Activated T-cell treated with anti-CD3 and anti-CD28 coated beads, Interleukin-2, amount 50 U/mL, for 72 hours (primary cell): ENCODE measurements around the gene ATAD2B. TPM values are rescaled to one million over a fixed set of nuclear protein-coding genes. Genes with fewer than 3 reads are reported as not detected.
A peak's percentile ranks its signal among the peaks of the same experiment; 100 is the strongest.
"Not testable (repeated sequence)": the region's sequence is repeated elsewhere in the genome, so short reads cannot be mapped to it uniquely, and the experiment has no call there.

Experiments used
- ATAC-seq, 2 donors: fragments of 150-1000 bp; cut with Tn5 transposase; replicated peaks in 1 of 2; 2 replicates each; pipeline ENCODE4 v1.10.0; 2021; ENCODE audit warnings: moderate library complexity in 2 of 2, mild to moderate bottlenecking in 1 of 2
- DNase-seq, 2 donors: peaks; one replicate each; pipeline ENCODE4 v3.0.0; 2021 to 2022; ENCODE audit warnings: mixed read lengths in 1 of 2
- H3K27ac Mint-ChIP-seq: one replicate; pipeline ENCODE4 v1.8.0; 2022; ENCODE audit warnings: mild to moderate bottlenecking, moderate library complexity, mixed read lengths
- H3K27me3 Mint-ChIP-seq: one replicate; pipeline ENCODE4 v1.8.0; 2022; ENCODE audit warnings: low read depth, mixed read lengths
- H3K36me3 Mint-ChIP-seq, 2 donors: one replicate each; pipeline ENCODE4 v1.8.0; 2022; ENCODE audit warnings: mixed read lengths in 2 of 2, mild to moderate bottlenecking in 1 of 2; ENCODE audit not compliant: insufficient read depth in 2 of 2
- H3K4me1 Mint-ChIP-seq: one replicate; pipeline ENCODE4 v1.8.0; 2022; ENCODE audit warnings: low read depth, mixed read lengths
- H3K4me3 Mint-ChIP-seq, 2 donors: one replicate each; pipeline ENCODE4 v1.8.0; 2022; ENCODE audit warnings: mild to moderate bottlenecking in 2 of 2, mixed read lengths in 2 of 2, moderate library complexity in 2 of 2
- H3K9me3 Mint-ChIP-seq, 2 donors: one replicate each; pipeline ENCODE4 v1.8.0; 2022; ENCODE audit warnings: mixed read lengths in 2 of 2
- total RNA-seq, 2 donors: library from RNA; stranded (reverse); gene quantifications; one replicate each; pipeline ENCODE4 v1.2.3, GENCODE V29; 2022

The ATAD2B gene
- 10 to 100 TPM; 26.1 to 26.6 TPM for total RNA-seq

DNA sequence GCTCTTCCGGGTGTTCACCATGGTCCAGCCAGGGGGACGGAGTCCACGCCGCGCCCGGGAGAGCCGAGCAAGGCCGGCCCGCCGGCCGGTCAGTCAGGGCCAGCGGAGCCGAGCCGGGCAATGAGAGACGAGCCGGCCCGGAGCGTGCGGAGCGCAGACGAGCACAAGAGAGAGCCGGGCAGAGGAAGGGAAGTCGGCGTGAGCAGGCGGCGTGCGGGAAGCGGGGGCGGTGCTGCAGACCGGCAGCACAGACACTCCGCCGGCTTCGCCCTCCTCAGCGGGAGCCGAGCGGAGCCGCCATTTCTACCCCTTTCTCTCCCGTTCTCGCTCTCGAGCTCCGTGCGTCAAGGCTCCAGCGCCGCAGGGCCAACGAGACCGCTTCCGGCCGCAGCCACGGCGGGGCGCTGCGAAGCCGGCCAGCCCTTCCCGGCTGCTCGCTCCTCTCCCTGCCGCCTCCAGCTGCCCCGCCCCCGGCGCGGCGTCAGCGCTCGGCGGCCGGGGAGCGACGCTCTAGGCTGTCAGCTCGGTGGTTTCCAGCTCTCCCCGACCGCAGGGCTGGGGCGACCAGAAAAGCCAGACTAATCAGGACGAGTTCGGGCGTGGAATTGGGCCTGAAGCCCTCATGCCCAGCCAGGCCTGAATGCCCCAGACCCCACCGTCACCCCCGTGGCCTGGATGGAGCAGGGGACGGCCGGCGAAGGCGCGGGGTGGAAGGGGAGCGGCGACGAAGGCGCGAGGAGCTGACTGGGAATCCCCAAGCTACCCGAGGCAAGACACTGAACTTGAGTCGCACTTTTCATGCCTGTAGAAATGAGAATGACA, at the start of gene ATAD2B:
Gene ATAD2B, minus strand, starts transcription at position 374 of the 822 bp plus-strand sequence. Its CDS starts 353 bp downstream, at position 21.
- Mint-ChIP-seq H3K4me3 (peak within 1 kb of the TSS; percentile 98 to 100), H3K36me3 (peaks cover 5 to 7% of the 10 kb centered on the region in 2 donors), H3K9me3 (no peaks in the 10 kb centered on the region), H3K4me1 (peaks cover 54% of the 10 kb centered on the region), H3K27ac (peak within 1 kb of the TSS; percentile 96), H3K27me3 (no peaks in the 10 kb centered on the region)
- peak; percentile 80 to 83 for ATAC-seq
- peak; percentile 96 for DNase-seq

DNA sequence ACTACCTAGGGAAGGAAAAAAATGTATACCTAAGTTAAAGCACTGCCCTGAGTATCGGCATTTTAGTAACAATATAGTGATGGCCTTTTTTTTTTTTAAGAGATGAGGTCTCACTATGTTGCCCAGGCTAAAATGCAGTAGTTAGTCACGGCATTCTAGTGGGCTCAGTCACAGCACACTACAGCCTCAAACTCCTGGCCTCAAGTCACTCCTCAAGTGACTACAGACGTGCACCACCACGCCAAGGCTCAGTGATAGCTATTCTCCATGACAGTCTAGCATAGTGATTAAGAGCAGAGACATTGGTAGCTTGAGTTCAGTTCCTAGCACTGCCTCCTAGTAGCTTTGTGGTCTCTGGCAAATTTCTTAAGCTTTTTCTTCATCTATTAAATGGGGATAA, 40.9 kb upstream of the ATAD2B start:
- no peaks in the 10 kb centered on the region for H3K4me1 Mint-ChIP-seq
- H3K9me3 Mint-ChIP-seq = no peaks in the 10 kb centered on the region
- no peaks in the 10 kb centered on the region for H3K27me3 Mint-ChIP-seq
- H3K27ac Mint-ChIP-seq = no peak overlapping the region
- H3K36me3 Mint-ChIP-seq = peaks cover 2 to 3% of the 10 kb centered on the region in 2 donors
- DNase-seq (no peak), ATAC-seq (no peak)
- H3K4me3 Mint-ChIP-seq = no peak overlapping the region

DNA sequence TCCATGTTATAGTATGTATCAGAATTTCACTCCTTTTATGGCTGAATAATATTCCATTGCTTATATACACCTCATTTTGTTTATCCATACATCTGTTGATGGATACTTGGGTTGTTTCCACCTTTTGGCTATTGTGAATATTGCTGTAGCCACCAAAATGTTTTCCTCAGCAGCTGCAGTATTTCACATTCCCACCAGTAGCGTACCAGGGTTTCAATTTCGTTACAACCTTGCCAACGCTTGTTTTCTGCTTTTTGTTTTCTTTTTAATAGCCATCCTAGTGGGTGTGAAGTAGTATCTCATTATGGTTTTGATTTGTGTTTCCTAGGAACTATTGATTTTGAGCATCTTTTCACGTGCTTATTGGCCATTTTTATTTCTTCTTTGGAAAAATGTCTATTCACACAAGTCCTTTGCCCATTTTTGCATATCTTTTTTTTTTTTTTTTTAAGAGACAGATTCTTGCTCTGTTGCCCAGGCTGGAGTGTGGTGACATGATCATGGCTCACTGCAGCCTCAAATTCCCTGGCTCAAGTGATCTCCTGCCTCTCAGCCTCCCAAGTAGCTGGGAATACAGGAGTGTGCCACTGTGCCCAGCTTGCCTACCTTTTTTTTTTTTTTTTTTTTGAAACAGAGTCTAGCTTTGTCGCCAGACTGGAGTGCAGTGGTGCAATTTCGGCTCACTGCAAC, 27.5 kb upstream of the ATAD2B start:
- no peaks in the 10 kb centered on the region for H3K36me3 Mint-ChIP-seq
- peak overlapping the region; percentile 77 for H3K27ac Mint-ChIP-seq
- peaks cover 5% of the 10 kb centered on the region for H3K4me1 Mint-ChIP-seq
- H3K9me3 Mint-ChIP-seq = no peaks in the 10 kb centered on the region
- ATAC-seq = no peak
- no peak overlapping the region for H3K4me3 Mint-ChIP-seq
- DNase-seq = no peak
- no peaks in the 10 kb centered on the region for H3K27me3 Mint-ChIP-seq

DNA sequence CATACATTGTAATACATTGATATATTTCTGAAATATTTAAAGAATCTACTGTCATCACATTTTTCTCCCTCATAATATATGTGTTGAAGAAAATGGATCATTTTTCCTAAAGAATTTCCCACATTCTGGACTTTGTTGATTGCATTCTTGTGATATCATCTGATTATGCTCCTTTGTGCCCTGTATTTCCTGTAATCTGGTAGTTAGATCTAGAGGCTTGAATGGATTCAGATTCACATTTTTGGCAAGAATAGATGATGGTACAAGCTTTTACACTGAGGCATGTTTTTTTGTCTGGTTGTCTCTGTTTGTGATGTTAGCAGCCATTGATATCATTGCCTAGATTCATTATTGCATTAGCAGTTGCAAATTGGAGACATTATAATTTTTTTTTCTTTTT, 26.7 kb upstream of the ATAD2B start:
- no peak for ATAC-seq
- Mint-ChIP-seq H3K27me3 (no peaks in the 10 kb centered on the region), H3K27ac (no peak overlapping the region), H3K4me3 (no peak overlapping the region), H3K9me3 (no peaks in the 10 kb centered on the region), H3K4me1 (peaks cover 5% of the 10 kb centered on the region), H3K36me3 (no peaks in the 10 kb centered on the region)
- no peak for DNase-seq

DNA sequence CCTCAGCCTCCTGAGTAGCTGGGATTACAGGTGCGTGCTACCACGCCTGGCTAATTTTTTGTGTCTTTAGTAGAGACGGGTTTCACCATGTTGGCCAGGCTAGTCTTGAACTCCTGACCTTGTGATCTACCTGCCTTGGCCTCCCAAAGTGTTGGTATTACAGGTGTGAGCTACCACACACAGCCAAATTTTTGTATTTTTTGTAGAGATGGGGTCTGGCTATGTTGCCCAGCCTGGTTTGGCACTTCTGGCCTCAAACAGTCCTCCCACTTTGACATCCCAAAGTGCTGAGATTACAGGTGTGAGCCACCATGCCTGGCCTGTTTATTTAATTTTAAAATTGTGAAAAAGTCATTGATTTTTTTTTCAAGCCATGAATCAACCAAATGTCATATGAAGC, 25.6 kb upstream of the ATAD2B start:
- not testable (repeated sequence) for DNase-seq, H3K4me1 Mint-ChIP-seq, H3K27ac Mint-ChIP-seq, H3K36me3 Mint-ChIP-seq, H3K27me3 Mint-ChIP-seq, H3K9me3 Mint-ChIP-seq, ATAC-seq, H3K4me3 Mint-ChIP-seq

DNA sequence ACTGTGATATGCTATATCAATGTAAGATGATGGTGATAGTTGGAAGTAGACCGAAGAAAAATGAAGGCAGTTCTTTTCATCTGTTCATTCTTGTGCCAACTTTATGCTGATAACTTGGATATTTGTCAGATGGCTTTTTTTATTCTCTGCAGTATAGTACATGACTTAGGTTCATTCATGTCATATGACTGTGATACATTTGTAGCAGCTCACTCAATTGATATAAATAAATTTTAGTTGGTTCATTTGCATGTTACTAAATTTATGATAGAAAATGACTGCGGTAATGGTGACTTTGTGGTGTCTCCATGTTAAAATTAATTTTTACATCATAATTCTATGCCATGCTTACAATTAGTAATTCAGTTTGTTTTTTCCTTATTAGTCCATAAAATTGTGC, 20.4 kb upstream of the ATAD2B start:
- peaks cover 19% of the 10 kb centered on the region for H3K4me1 Mint-ChIP-seq
- no peak for DNase-seq
- no peaks in the 10 kb centered on the region for H3K9me3 Mint-ChIP-seq
- no peak overlapping the region for H3K4me3 Mint-ChIP-seq
- ATAC-seq = no peak
- H3K27ac Mint-ChIP-seq = no peak overlapping the region
- H3K36me3 Mint-ChIP-seq = peaks cover 0 to 3% of the 10 kb centered on the region in 2 donors
- no peaks in the 10 kb centered on the region for H3K27me3 Mint-ChIP-seq

DNA sequence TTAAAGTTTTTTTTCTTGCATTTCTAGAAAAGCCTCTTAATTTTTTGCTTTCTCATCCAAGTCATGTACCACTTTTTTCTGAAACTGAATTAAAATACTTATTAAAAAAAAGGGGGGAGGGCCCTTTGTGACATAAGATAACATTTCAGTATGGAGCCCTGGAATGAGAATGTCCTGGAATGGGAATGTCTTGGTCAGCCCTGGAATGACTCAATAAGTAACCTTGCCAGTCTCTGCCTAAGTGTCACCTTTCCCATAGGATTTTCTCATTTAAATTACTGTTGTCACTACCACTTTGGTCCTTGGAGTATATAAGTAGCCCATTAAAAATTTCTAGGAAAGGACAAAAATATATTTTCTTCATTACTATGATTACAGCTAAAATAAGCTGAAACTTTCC, 18.1 kb upstream of the ATAD2B start:
- no peaks in the 10 kb centered on the region for H3K27me3 Mint-ChIP-seq
- no peak overlapping the region for H3K4me3 Mint-ChIP-seq
- no peak for DNase-seq
- H3K4me1 Mint-ChIP-seq = peaks cover 30% of the 10 kb centered on the region
- no peak for ATAC-seq
- H3K27ac Mint-ChIP-seq = no peak overlapping the region
- no peaks in the 10 kb centered on the region for H3K9me3 Mint-ChIP-seq
- H3K36me3 Mint-ChIP-seq = peaks cover 0 to 3% of the 10 kb centered on the region in 2 donors

DNA sequence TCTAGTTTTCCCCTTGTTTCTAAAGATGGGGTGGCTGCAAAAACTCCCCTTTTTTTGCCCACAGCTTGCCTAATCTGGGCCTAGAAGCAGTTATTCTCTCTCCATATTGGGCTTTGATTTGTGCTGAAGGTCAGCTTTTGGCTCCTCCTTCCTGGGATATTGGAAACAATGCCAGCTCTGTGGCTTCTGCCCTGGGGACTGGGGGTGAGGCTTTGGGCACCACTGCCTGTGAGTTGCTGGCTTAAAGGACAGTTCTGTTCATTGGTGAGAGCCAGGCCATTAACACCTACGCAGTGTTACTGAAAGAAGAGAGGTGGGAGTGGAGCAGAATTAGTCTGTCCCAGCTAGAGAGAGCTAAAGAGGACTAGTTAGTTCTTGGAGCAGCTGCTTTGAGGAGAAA, 17.6 kb upstream of the ATAD2B start:
- DNase-seq (no peak), ATAC-seq (no peak)
- Mint-ChIP-seq H3K9me3 (no peaks in the 10 kb centered on the region), H3K4me3 (no peak overlapping the region), H3K27me3 (peaks cover under 1% of the 10 kb centered on the region), H3K4me1 (peaks cover 34% of the 10 kb centered on the region), H3K36me3 (peaks cover 0 to 3% of the 10 kb centered on the region in 2 donors), H3K27ac (no peak overlapping the region)

DNA sequence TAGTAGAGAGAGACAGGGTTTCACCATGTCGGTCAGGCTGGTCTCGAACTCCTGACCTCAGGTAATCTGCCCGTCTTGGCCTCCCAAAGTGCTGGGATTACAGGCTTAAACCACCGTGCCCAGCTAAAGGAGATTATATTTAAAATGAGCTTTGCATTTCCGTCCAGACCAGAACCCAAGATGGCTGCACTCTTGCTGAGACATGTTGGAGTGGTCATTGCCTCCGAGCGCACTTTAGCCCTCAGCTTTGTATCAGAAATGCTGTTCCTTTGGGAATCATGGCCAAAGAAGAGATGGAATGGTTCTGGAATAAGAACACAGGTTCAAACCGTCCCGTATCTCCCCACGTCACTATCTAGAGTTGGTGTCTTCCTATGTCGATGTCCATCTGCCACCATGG, 16.7 kb upstream of the ATAD2B start:
- no peak for ATAC-seq
- H3K27me3 Mint-ChIP-seq = peaks cover 9% of the 10 kb centered on the region
- peaks cover 2 to 4% of the 10 kb centered on the region in 2 donors for H3K36me3 Mint-ChIP-seq
- no peaks in the 10 kb centered on the region for H3K9me3 Mint-ChIP-seq
- H3K27ac Mint-ChIP-seq = no peak overlapping the region
- no peak for DNase-seq
- H3K4me1 Mint-ChIP-seq = peaks cover 42% of the 10 kb centered on the region
- no peak overlapping the region for H3K4me3 Mint-ChIP-seq

DNA sequence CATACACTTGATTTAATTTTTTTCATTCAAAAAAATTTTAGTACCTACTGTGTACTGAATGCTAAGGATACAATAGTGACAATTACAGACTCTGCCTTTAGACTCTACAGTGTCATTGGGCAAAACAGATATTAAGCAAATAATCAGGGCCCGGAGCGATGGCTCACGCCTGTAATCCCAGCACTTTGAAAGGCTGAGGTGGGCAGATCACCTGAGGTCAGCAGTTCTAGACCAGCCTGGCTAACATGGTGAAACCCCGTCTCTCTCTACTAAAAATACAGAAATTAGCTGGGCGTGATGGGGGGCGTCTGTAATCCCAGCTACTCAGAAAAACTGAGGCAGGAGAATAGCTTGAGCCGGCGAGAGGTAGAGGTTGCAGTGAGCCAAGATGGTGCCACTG, 14.7 kb upstream of the ATAD2B start:
- peaks cover 37% of the 10 kb centered on the region for H3K4me1 Mint-ChIP-seq
- DNase-seq (no peak), ATAC-seq (no peak)
- H3K27ac Mint-ChIP-seq = no peak overlapping the region
- peaks cover 11% of the 10 kb centered on the region for H3K27me3 Mint-ChIP-seq
- H3K4me3 Mint-ChIP-seq = no peak overlapping the region
- H3K36me3 Mint-ChIP-seq = peaks cover 2 to 4% of the 10 kb centered on the region in 2 donors
- no peaks in the 10 kb centered on the region for H3K9me3 Mint-ChIP-seq

DNA sequence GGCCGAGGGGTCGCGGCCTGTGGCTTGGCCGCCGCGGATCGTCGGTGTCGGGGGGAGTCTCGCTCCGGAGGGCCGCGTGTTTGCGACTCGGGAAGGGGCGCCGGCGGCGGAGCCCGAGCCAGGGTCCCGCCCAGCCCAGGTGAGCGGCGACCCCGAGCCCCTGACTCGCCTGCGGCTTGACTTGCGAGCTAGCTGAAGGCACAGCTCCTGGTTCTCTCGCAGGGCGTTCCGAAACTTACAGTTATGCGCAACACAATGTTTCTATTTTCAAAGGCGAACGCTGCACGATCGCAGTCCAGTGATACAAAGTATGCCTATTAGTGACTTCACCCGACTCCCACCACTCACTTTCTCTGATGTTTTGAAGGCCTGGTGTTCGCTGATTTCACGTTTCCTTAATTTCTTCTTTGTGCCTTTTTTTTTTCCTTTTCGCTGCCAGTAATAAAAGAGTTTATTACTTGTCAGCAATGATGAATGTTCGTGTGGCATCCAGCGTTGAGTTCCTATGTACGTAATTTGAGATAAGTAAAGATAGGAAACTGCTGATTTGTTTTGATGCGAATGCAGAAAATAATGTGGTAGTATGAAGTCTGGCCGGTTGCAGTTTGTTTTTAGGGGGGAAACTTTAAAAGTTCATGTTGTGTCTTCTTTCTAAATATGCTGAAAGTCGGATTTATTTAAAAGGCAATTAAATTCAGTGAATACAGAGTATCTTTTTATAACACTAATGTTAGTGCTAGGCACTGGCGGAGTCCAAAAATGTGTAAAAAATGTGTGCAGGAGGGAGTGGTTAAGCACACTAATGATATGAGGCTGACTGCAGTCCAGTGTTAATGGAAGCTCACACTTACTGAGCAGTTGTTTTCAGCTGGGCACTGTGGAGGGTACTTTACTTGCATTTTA, 14.0 kb upstream of the ATAD2B start:
- Mint-ChIP-seq H3K27me3 (peaks cover 11% of the 10 kb centered on the region), H3K36me3 (peaks cover 2 to 4% of the 10 kb centered on the region in 2 donors), H3K4me1 (peaks cover 37% of the 10 kb centered on the region), H3K4me3 (peak overlapping the region; percentile 86 to 99), H3K27ac (peak overlapping the region; percentile 86), H3K9me3 (no peaks in the 10 kb centered on the region)
- peak in 1 of 2 donors; percentile 55 for DNase-seq
- peak; percentile 64 to 67 for ATAC-seq

DNA sequence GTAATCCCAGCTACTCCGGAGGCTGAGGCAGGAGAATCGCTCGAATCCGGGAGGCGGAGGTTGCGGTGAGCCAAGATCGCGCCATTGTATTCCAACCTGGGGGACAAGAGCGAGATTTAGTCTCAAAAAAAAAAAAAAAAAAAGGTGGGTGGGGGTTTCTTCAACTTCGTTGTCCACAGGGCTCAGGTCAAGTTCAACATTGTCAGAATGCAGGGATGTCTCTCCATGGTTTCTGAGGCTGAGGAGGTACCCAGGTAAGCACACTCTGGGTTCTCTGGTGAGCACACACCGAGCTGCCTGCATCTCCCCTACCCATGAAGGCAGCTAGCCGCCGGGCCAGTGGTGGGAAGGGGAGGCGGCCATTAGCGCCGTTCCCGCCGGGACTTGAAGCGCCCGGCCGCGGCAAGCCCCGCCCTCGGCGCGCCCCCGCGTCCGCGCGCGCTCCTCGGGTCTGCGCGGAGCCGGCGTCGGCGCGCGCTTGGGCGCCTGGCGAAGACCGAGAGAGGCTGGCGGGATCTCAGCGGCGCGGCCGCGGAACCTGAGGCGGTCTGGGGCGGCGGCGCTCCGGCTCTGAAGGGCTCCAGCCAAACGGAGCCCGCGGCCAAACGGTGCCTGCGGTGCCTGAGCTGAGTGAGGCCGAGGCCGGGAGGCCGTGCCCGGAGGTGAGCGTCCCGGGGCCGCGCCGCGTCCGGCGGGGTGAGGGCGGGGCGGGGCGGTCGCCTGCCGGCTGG, 13.2 kb upstream of the ATAD2B start, which contains the start of gene UBXN2A:
Gene UBXN2A, plus strand, starts transcription at position 477 of the 731 bp plus-strand sequence. CDS start 17,852 bp downstream, outside the sequence.
- Mint-ChIP-seq H3K27me3 (peaks cover 11% of the 10 kb centered on the region), H3K9me3 (no peaks in the 10 kb centered on the region), H3K27ac (peak within 1 kb of the TSS; percentile 92), H3K4me3 (peak within 1 kb of the TSS; percentile 86 to 99), H3K4me1 (peaks cover 37% of the 10 kb centered on the region), H3K36me3 (peaks cover 2 to 4% of the 10 kb centered on the region in 2 donors)
- peak; percentile 77 to 86 for DNase-seq
- ATAC-seq = peak; percentile 88 to 91
